HG03045 (cell line): ENCODE results near the gene CEP170B.
"Not testable (repeated sequence)": the region's sequence is repeated elsewhere in the genome, so short reads cannot be mapped to it uniquely, and the experiment has no call there.

Source experiments
- ATAC-seq: cut with Tn5 transposase; IDR thresholded peaks from one replicate; pipeline ENCODE4 v1.9.1; 2021; ENCODE audit warnings: mild to moderate bottlenecking, moderate library complexity; ENCODE audit not compliant: unreplicated experiment

Gene CEP170B

GRCh38 chr14:104877066-104877805 lies 12.2 kb downstream of the CEP170B start:
- no peak for ATAC-seq

GRCh38 chr14:104877806-104878550 lies 12.9 kb downstream of the CEP170B start:
- no peak for ATAC-seq

- ATAC-seq, result no peak
These were observed 13.5 kb downstream of the CEP170B start for GRCh38 chr14:104878582-104878981.

GRCh38 chr14:104879201-104879982 lies 14.3 kb downstream of the CEP170B start:
- ATAC-seq, result no peak

- ATAC-seq, result no peak
These were observed 15.0 kb downstream of the CEP170B start for GRCh38 chr14:104879983-104880565.

- ATAC-seq, result no peak
These were observed 15.6 kb downstream of the CEP170B start for GRCh38 chr14:104880584-104881210.

- ATAC-seq, result no peak
These were observed 16.4 kb downstream of the CEP170B start for GRCh38 chr14:104881369-104881979.

- no peak for ATAC-seq
These were observed 17.4 kb downstream of the CEP170B start for GRCh38 chr14:104882325-104882973.

GRCh38 chr14:104882991-104883660 lies 18.1 kb downstream of the CEP170B start:
- ATAC-seq, result no peak

GRCh38 chr14:104883681-104884361 lies 18.8 kb downstream of the CEP170B start:
- no peak for ATAC-seq

- not testable (repeated sequence) for ATAC-seq
These were observed 19.3 kb downstream of the CEP170B start for GRCh38 chr14:104884381-104884780.

GRCh38 chr14:104885031-104885972 lies 20.2 kb downstream of the CEP170B start:
- ATAC-seq, result no peak

- ATAC-seq, result no peak
These were observed 21.1 kb downstream of the CEP170B start for GRCh38 chr14:104885973-104886689.

GRCh38 chr14:104886690-104887622 lies 21.9 kb downstream of the CEP170B start:
- no peak for ATAC-seq

GRCh38 chr14:104887623-104888488 lies 22.8 kb downstream of the CEP170B start:
- ATAC-seq, result no peak
